Posterior vena cava (tissue), 2 donors: Measurements from ENCODE around the gene DUS1L. TPM values are rescaled to one million over a fixed set of nuclear protein-coding genes. Genes with fewer than 3 reads are reported as not detected.

Source experiments
- DNase-seq: peaks from one replicate; pipeline ENCODE4 v3.0.0-alpha.2; 2020; ENCODE audit warnings: low spot score
- intact Hi-C, 2 donors: fragments of 100-400 bp; cut with DNase I; formaldehyde crosslinking; loops; one replicate each; pipeline versions ENCODE4 v1.14.1 to v1.14.2; 2022 to 2023
- total RNA-seq, 2 donors: library from RNA; stranded (reverse); fragmentation: NEBNext Ultra II Directional; extraction: Animal tissue kit (Norgen Biotek cat#: 25700); gene quantifications; one replicate each; pipeline ENCODE4 v1.2.1, GENCODE V29; 2021
- donor health status: DM: yes; HTN: yes; CAD: no.
- donor health status: DM: yes; HTN: yes; CAD: no.

The DUS1L gene
- total RNA-seq, 2 donors from 2014 or later: 47.8 to 48.6 TPM

DNA sequence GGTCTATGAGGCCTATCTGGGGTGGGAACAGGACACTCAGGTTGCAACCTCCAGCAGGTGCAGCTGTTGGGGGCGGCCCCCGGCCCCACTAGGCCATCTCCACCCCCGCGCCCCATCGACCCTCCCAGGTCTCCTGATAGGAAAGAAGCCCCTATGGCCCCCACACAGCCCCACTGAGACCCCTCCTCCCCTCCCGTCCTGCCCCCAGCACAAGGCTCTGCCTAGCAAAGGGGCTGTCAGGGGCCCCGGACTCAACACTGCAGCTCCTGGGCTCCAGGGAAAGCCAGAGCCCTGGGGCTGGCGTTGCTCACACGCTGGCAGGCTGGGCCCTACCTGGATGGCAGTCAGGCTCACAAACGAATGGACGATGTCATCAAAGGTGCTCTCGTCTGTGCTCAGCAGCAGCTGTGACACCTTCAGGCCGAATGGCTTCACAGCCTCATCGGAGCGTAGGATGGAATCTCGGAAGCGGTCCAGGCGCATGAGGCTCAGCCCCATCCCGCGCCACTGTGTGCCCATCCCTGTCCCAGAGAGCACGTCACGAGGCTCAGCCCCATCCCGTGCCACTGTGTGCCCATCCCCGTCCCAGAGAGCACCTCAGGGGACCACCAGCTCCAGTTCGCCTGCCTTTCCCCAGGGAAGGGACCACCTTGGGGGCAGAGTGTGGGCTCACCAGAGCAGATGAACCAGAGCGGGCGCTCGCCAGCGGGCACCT lies 25.1 kb upstream of the DUS1L start:
- intact Hi-C loops: no loop called here
- no peak for DNase-seq

DNA sequence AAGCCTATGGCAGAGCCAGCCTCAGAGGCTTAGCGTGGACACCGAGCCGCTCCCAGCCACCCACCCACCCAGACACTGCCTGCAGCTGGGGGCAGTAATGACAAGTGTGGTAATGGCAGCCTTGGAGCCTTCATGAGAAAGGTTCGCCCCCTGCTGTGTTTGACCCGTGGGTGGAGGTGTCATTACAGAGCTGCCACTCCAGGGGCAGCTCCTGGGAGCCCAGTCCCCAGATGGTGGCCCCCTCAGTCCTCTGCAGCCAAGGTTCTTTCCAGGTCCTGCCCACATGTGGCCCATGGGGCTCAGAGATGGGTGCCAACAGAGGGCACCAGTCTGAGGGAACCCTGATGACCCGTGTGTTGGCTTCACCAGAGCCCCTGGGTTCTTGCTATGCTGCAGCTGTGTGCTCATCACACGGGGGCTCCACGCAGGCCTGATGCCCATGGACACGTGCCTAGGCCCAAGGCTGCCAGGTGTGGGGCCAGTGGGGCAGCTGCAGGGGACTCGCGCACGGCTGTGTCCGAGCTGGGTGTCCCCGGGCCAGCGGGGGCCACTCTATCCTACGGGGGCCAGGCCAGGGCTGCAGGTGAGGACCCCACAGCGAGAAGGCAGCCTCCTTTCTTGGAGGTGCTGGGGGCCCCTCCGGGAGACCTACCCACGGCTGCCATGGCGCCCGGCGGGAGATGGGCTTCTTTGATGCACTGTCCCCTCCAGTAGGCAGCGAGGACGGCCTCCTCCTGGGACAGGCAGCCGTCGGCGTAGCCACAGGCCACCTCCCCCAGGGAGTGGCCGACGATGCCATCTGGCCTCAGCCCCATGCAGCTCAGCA lies 24.3 kb upstream of the DUS1L start:
- DNase-seq: no peak
- intact Hi-C loops: no loop called here

DNA sequence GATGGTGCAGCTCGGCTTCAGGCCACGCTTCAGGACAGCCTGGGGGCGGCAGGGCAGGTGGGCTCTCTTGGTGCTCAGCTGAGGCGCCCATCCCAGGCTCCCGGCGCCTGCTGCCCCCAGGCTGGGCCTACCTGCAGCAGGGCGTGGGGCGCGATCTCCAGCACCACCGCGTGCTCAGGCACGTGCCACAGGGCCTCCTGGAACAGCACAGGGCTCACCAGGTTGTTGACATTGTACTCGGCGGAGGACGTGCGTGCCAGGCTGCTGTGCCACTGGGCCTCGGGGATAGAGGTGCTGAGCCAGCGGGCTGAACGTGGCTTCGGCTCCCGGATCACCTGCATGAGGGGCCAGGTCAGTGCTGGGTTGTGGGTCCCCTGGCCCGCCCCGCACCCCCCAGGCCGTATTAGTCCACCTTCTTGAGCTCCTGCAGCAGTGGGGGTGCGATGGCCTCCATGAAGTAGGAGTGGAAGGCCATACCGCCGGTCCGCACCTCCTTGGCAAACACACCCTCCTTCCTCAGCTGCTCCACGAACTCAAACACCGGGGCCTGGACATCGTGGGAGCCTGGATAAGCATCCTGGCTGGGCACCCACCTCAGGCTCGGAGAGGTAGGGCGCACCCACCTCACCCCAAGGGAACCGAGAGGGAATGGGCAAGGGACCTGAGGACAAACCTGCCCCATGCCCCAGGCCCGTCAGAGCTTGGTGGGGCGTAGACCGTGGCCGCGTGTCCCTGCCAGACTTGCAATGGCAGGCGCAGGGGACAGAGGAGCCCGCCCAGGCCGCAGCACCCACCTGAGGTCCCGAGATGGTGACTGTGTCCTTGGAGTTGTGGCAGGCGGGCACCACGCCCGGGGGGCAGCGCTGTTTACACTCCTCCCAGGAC lies 23.5 kb upstream of the DUS1L start:
- no peak for DNase-seq
- intact Hi-C loops: no loop called here

DNA sequence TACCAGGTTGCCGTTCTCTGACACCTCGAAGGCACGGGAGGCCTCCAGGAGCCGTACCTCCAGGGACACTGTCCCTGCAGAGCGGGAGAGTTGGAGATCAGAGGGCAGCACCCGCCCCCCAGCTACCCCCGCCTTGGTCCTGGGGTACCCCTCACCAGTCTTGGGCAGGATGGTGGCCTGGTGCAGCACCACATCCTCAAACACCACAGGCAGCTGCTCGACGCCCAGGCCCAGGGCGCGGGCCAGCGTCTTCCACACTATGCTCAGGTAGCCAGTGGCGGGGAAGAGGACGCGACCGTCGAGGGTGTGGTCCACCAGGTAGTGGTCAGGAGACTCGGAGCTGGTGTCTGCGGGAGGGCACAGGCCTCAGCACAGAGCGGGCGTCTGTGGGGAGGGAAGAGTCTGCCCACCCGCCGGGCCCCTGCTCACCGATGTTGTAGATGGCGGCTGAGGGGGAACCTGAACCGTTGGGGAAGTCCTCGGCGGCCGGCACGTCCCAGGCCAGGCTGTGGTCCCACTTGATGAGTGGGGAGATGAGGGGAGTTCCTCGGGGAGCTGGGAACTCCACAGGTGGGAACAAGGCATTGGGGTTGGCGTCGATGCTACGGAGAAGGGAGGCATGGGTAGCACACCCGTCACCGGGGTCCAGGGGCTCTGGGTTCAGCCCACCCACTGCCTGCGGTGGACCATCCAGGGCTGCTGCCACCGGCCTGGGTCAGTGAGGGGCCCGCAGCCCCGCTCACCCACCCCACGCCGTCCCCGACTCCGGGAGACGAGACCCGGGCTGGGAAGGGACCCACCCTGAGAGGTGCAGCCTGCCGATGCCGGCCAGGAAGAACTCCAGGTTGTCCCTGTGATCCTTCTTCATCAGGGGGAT lies 22.6 kb upstream of the DUS1L start:
- intact Hi-C loops: loop anchor here in 1 of 2 donors (2.0 kb wide), 1 partner anchor 41 kb away; no protein-coding TSS in a partner anchor
- no peak for DNase-seq

GRCh38 chr17:82086941-82087906 lies 21.6 kb upstream of the DUS1L start:
- intact Hi-C loops: loop anchor here in 1 of 2 donors (2.0 kb wide), 1 partner anchor 42 kb away; no protein-coding TSS in a partner anchor

GRCh38 chr17:82085931-82086764 lies 20.5 kb upstream of the DUS1L start:
- intact Hi-C loops: loop anchor here in 1 of 2 donors (2.0 kb wide), 1 partner anchor 43 kb away; no protein-coding TSS in a partner anchor
- no peak for DNase-seq

More at GRCh38 chr17:82086941-82087906, 21.6 kb upstream of the DUS1L start:
- no peak for DNase-seq

DNA sequence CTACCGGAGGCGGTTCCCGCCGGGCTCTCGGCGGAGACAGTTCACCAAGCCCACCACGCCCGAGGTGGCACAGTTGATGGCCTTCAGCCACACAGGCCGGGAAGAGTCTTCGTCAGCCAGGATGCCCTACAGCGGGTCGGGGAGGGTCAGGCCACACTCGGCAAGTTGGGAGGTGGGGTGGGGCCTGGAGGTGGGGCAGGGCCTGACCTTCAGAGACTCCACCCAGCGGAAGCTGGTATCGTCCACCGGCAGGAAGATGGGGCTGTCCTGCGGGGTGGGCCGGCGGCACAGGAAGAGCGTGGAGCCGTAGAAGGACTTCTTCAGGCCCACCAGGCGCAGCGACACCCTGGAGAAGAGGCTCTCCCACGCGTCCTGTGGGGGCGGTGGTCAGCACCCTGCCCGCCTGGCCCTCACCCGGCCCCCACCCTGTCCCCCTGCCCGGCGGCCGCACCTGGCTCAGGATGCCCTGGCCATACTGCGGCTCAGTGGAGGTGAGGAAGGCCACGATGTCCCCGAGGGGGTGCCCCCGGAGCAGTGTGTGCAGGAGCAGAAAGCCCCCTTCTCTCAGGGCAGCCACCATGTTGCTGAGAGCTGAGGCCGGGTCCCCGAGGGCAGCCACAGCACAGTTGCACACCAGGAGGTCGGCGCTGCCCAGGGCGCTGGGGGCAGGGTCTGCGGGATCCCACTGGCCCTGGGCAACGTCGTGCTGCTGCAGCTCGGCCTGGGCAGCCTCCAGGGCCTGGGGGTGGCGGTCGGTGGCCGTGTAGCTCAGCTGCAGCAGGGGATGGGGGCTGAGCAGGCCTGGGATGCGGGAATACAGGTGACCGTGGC lies 19.6 kb upstream of the DUS1L start:
- no peak for DNase-seq
- intact Hi-C loops: no loop called here

DNA sequence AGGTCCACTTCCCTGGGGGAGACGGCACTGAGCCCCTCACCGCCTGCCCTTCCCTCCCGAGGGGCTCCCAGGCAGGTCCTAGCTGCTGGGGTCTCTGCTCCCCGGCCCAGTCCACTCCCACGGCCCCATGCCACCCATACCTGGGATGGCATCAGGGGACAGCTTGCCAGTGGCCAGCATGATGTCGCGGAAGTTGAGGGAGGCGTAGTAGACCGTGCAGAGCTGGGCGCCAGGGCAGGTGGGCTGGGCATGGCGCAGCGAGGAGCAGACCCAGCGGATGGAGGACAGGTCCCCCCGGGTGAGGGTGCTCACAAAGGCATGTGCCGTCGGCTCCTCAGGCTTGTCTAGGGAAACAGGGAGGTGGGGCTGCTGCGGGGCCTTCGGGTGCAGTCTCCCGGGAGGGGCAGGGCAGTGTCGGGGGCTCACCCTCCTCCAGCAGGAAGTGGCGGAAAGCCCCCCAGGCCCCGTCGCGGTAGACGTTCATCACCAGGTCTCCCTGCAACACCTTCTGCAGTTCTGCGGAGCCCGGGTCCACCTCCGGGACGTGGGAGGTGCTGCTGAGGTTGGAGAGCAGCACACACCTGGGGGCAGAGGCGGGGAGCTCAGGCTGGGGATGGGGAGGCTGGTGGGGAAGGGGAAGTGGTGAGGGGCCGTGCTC lies 18.9 kb upstream of the DUS1L start:
- intact Hi-C loops: no loop called here
- DNase-seq: no peak

DNA sequence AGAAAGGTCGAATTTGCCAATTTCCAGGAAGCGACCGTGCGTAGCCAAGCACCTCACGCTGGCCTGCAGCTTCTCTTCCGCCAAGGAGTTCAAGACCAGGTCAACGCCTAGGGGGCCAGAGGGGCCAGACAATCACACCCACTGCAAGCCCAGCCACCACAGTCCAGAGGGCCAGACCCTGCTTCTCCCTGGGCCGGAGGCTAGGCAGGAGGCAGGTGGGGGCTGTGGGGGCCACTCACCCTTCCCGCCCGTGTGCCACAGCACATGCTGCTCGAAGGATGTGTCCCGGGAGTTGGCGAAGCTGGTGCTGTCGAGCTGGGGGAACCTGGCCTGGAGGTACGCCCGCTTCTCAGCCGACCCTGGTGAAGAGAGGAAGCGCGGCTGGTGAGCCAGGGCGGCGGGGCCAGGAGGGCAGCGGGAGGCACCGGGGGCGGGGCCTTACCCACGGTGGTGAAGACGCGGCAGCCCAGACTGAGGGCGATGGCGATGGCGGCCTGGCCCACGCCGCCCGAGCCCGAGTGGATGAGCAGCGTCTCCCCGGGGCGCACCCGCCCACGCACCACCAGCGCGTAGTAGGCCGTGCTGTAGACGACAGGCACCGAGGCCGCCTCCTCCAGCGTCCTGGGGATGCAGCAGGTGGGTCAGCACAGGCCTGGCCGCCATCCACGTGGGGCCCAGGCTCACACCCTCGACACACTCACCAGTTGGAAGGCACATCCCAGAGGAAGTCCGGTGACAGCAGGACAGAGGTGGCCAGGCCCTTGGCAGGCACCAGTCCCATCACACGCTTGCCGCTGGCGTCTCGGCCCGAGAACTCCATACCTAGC lies 18.1 kb upstream of the DUS1L start:
- intact Hi-C loops: no loop called here
- no peak for DNase-seq

DNA sequence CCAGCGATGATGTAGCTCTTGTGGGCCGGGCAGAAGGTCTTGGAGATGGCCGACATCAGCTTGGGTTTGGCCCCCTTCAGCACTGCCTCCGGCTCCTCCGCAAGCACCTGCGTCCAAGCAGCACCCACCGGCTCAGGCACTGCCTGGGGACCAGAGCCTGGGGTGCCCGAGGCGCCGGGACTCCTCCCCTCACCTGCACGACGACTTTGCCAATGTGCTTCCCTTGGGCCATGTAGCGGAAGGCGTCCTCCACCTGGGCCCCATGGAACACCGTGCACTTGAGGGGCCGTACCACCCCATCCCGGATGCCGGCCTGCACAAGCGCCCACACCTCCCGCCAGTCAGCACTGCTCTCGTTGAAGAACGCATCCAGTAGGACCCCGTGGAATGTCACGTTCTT lies 17.4 kb upstream of the DUS1L start:
- DNase-seq: no peak
- intact Hi-C loops: no loop called here

DNA sequence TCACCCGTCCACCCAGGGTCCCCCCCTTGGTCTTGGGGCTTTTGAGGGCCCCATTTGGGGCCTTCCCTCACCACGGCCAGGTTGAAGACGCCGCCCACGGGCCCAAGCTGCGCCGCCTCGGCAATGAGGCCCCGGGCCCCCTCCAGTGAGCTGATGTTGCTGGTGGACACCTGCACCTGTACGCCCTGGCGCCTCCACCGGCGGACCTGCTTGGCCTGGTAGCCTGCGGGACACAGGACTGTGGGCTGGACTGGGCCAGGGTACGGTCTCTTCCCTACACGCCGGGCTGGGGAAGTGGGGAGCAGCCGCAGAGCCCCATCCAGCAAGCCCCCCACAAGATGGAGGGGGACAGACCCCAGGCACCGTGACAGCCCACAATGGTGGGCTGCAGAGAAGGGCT lies 16.9 kb upstream of the DUS1L start:
- DNase-seq: no peak
- intact Hi-C loops: no loop called here

DNA sequence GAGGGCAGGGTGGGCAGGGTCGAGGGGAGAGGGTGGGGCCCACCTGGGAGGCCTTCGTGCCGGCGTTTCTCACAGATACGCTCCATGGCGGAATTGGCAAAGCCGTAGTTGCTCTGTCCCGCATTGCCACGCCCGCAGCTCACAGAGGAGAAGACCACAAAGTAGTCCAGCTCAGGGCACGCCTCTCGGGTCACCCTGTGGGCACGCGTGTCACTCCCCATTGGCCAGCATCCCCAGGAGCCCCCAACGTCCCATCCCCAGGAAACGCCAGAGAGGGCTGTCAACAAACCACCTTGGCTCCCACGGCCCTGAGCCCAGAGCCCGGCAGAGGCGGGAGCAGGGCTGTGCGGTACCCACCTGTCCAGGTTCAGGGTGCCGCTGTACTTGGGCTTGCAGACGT lies 16.4 kb upstream of the DUS1L start:
- no peak for DNase-seq

DNA sequence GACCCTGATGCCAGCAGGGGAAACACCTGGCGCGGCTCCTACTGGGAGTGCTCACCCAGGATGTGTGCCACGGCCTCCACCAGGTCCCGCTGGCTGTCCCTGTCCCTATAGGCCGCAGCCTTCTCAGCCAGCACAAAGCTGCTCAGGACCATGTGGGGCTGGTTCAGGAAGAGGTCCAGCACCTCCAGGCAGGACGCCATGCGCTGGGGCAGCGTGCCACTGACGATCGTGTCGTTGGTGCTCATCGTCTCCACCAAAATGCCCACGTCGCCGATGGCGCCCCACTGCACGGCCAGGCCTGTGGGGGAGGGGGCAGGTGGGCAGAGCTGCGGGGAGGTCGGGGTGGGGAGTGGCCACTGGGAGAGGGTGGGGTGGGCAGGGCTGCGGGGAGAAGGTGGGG lies 15.9 kb upstream of the DUS1L start:
- DNase-seq: no peak
- intact Hi-C loops: no loop called here

More for the DNA sequence above, 16.4 kb upstream of the DUS1L start:
- intact Hi-C loops: no loop called here

GRCh38 chr17:82080789-82081464 lies 15.3 kb upstream of the DUS1L start:
- no peak for DNase-seq
- intact Hi-C loops: no loop called here
